Fibroblast of the aortic adventitia (primary cell): ENCODE data around the gene IPPK. TPM values are rescaled to one million over a fixed set of nuclear protein-coding genes. Genes with fewer than 3 reads are reported as not detected.
"Not testable (repeated sequence)": the region's sequence is repeated elsewhere in the genome, so short reads cannot be mapped to it uniquely, and the experiment has no call there.

Source experiments
- DNase-seq: peaks from one replicate; pipeline ENCODE4 v3.0.0-alpha.2; 2010; ENCODE audit warnings: low read depth
- H3K4me3 ChIP-seq: 2 replicates; pipeline ENCODE4 v1.5.1; 2011; ENCODE audit warnings: low read depth, mild to moderate bottlenecking, control low read depth, low read length, moderate library complexity
- CTCF ChIP-seq: IDR thresholded peaks from 2 replicates; pipeline ENCODE4 v1.5.1; 2011; ENCODE audit warnings: mild to moderate bottlenecking, low read length, control low read depth, inconsistent platforms; ENCODE audit not compliant: insufficient read depth
- total RNA-seq: library from RNA; depleted of rRNA; stranded (reverse); fragments of >200 nt; gene quantifications from 2 replicates; pipeline ENCODE4 v1.2.3, GENCODE V29; 2012; ENCODE audit warnings: low replicate concordance

Gene IPPK
- total RNA-seq, 1 donor = 9.6 TPM

- DNase-seq = peak; percentile 85
- no peak overlapping the region for H3K4me3 ChIP-seq
- TF ChIP-seq CTCF = no peak
Measured at GRCh38 chr9:92590377-92590776, 79.6 kb downstream of the IPPK start.

- no peak for TF ChIP-seq CTCF
- DNase-seq = no peak
- no peak overlapping the region for H3K4me3 ChIP-seq
Measured at GRCh38 chr9:92589923-92590322, 80.0 kb downstream of the IPPK start.

GRCh38 chr9:92576175-92576574 is 93.8 kb downstream of the IPPK start:
- H3K4me3 ChIP-seq = no peak overlapping the region
- no peak for DNase-seq
- no peak for TF ChIP-seq CTCF

GRCh38 chr9:92573612-92574011 is 96.3 kb downstream of the IPPK start:
- not testable (repeated sequence) for DNase-seq, H3K4me3 ChIP-seq

- H3K4me3 ChIP-seq, DNase-seq: not testable (repeated sequence)
Measured at GRCh38 chr9:92571871-92572270, 98.1 kb downstream of the IPPK start.

- DNase-seq = peak; percentile 79
- no peak overlapping the region for H3K4me3 ChIP-seq
- TF ChIP-seq CTCF = no peak
Measured at GRCh38 chr9:92564982-92565381, 104.9 kb downstream of the IPPK start.

- DNase-seq = peak; percentile 70
Measured at GRCh38 chr9:92564504-92564903, 105.4 kb downstream of the IPPK start.

More at GRCh38 chr9:92564504-92564903, 105.4 kb downstream of the IPPK start:
- TF ChIP-seq CTCF = no peak
- H3K4me3 ChIP-seq = no peak overlapping the region

Other genes with a start within 250 kb of the IPPK start
- 0.33 and 16.1 TPM in 2 replicates for gene OMD, start 245.7 kb downstream of the IPPK start, total RNA-seq
- 14.6 and 65.8 TPM in 2 replicates for gene ASPN, start 187.6 kb downstream of the IPPK start, total RNA-seq
- gene ECM2, start 134.1 kb downstream of the IPPK start, total RNA-seq = 23.3 and 74.6 TPM in 2 replicates
- 24.4 and 39.7 TPM in 2 replicates for gene BICD2, start 94.7 kb upstream of the IPPK start, total RNA-seq
- 6.5 and 14.0 TPM in 2 replicates for gene ZNF484, start 207.9 kb upstream of the IPPK start, total RNA-seq